Psoas muscle (tissue), 8 donors: Measurements from ENCODE around the gene REV1. TPM values are rescaled to one million over a fixed set of nuclear protein-coding genes. Genes with fewer than 3 reads are reported as not detected.

Experiments used
- ATAC-seq, 4 donors: fragments of 200-7000 bp; cut with Tn5 transposase; one replicate each; pipeline ENCODE4 v1.9.1; 2020; ENCODE audit warnings: moderate library complexity in 3 of 4, mild to moderate bottlenecking in 2 of 4
- DNase-seq, 2 donors: peaks; one replicate each; pipeline ENCODE4 v3.0.0-alpha.2; 2020
- H3K27ac ChIP-seq: fragments of 200-600 bp; one replicate; pipeline ENCODE4 v1.8.0; 2022
- H3K27me3 ChIP-seq, 3 donors: fragments of 200-600 bp in 1 of 3; one replicate each; pipeline versions ENCODE4 v1.6.1 to v1.8.0; 2013 to 2022; ENCODE audit warnings: low read length in 2 of 3, mild to moderate bottlenecking in 2 of 3, moderate library complexity in 1 of 3; ENCODE audit not compliant: insufficient read depth in 3 of 3
- H3K36me3 ChIP-seq, 2 donors: fragments of 200-600 bp in 1 of 2; one replicate each; pipeline versions ENCODE4 v1.6.1 to v1.8.0; 2013 to 2022; ENCODE audit warnings: low read depth in 1 of 2, mild to moderate bottlenecking in 1 of 2, moderate library complexity in 1 of 2; ENCODE audit not compliant: insufficient read depth in 1 of 2
- H3K4me1 ChIP-seq: fragments of 200-600 bp; one replicate; pipeline ENCODE4 v1.8.0; 2022
- H3K4me3 ChIP-seq: fragments of 200-600 bp; one replicate; pipeline ENCODE4 v1.8.0; 2022; ENCODE audit warnings: mild to moderate bottlenecking
- H3K9me3 ChIP-seq: fragments of 200-600 bp; one replicate; pipeline ENCODE4 v1.8.0; 2022
- WGBS, 3 donors: extraction: QIAGEN DNeasy Blood & Tissue Kit; methylation state at CpG; one replicate each; pipeline versions ENCODE4 v1.1.6 to v1.1.7; 2013; 5-methylcytosine and 5-hydroxymethylcytosine counted together
- intact Hi-C, 2 donors: fragments of 100-400 bp; cut with DNase I; formaldehyde crosslinking; loops; one replicate each; pipeline versions ENCODE4 v1.11.0 to v1.14.2; 2022
- polyA plus RNA-seq, 3 donors: library from polyadenylated mRNA; stranded (reverse); fragments of 200-250 nt; gene quantifications; one replicate each; pipeline ENCODE4 v1.2.3, GENCODE V29; 2013
- total RNA-seq, 4 donors: library from RNA; stranded (reverse); fragmentation: NEBNext Ultra II Directional in 2 of 4; extraction: Animal tissue kit (Norgen Biotek cat#: 25700) in 2 of 4; gene quantifications; one replicate each; pipeline versions ENCODE4 v1.2.1 to v1.2.4, GENCODE V29; 2021 to 2023
- TF ChIP-seq, protein P1 (sequence below): fragments of 200-600 bp; IDR thresholded peaks from one replicate; pipeline ENCODE4 v1.8.0; 2022; ENCODE audit warnings: antibody characterized with exemption
- donor health status: healthy with polysubstance abuse.
- donor health status: DM: no; HTN: no; CAD: no; lungs with moderate emphysema.
- donor health status: Bipolar disorder and iron deficiency.
- donor health status: healthy.
- donor health status: DM: yes; HTN: yes; CAD: no.
- donor health status: DM: no; HTN: no; CAD: no.
- donor health status: DM: no; HTN: no; CAD: no.
- donor health status: DM: yes; HTN: yes; CAD: no.

The REV1 gene
- total and polyA plus RNA-seq, 7 donors = 9.1 to 26.0 (median 19.9) TPM

GRCh38 chr2:99461828-99462483 lies 27.9 kb downstream of the REV1 start:
- no peaks in the 10 kb centered on the region for H3K4me1 ChIP-seq
- no peaks in the 10 kb centered on the region for H3K27me3 ChIP-seq
- peaks cover 0 to 54% of the 10 kb centered on the region in 2 donors for H3K36me3 ChIP-seq
- 79 to 97% (median 94%) methylated on average over 4 of the region's 4 CpGs for whole genome bisulfite sequencing, 3 donors
- H3K27ac ChIP-seq = no peak overlapping the region
- DNase-seq (no peak), ATAC-seq (no peak)
- intact Hi-C loops = no loop called here
- TF ChIP-seq, protein P1, sequence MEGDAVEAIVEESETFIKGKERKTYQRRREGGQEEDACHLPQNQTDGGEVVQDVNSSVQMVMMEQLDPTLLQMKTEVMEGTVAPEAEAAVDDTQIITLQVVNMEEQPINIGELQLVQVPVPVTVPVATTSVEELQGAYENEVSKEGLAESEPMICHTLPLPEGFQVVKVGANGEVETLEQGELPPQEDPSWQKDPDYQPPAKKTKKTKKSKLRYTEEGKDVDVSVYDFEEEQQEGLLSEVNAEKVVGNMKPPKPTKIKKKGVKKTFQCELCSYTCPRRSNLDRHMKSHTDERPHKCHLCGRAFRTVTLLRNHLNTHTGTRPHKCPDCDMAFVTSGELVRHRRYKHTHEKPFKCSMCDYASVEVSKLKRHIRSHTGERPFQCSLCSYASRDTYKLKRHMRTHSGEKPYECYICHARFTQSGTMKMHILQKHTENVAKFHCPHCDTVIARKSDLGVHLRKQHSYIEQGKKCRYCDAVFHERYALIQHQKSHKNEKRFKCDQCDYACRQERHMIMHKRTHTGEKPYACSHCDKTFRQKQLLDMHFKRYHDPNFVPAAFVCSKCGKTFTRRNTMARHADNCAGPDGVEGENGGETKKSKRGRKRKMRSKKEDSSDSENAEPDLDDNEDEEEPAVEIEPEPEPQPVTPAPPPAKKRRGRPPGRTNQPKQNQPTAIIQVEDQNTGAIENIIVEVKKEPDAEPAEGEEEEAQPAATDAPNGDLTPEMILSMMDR = no peak
- H3K4me3 ChIP-seq = no peak overlapping the region
- no peaks in the 10 kb centered on the region for H3K9me3 ChIP-seq

GRCh38 chr2:99458529-99458928 lies 31.3 kb downstream of the REV1 start:
- no peak overlapping the region for H3K27ac ChIP-seq
- peaks cover 0 to 82% of the 10 kb centered on the region in 2 donors for H3K36me3 ChIP-seq
- no peak for ATAC-seq
- H3K4me3 ChIP-seq = no peak overlapping the region
- no peak for DNase-seq
- H3K27me3 ChIP-seq = no peaks in the 10 kb centered on the region
- WGBS, 3 donors = 93 to 96% (median 94%) methylated on average over 2 of the region's 2 CpGs
- intact Hi-C loops = no loop called here
- no peaks in the 10 kb centered on the region for H3K9me3 ChIP-seq
- TF ChIP-seq, protein P1 = no peak
- no peaks in the 10 kb centered on the region for H3K4me1 ChIP-seq

GRCh38 chr2:99451686-99452085 lies 38.1 kb downstream of the REV1 start:
- Histone ChIP-seq H3K27me3 (no peaks in the 10 kb centered on the region), H3K4me3 (no peak overlapping the region), H3K36me3 (peaks cover 0 to 77% of the 10 kb centered on the region in 2 donors), H3K4me1 (peaks cover 36% of the 10 kb centered on the region), H3K27ac (no peak overlapping the region), H3K9me3 (no peaks in the 10 kb centered on the region)
- TF ChIP-seq, protein P1 = no peak
- ATAC-seq (no peak), DNase-seq (no peak)
- intact Hi-C loops = no loop called here
- 66 to 75% (median 70%) methylated on average over 4 of the region's 4 CpGs for WGBS, 3 donors

GRCh38 chr2:99451280-99451679 lies 38.5 kb downstream of the REV1 start:
- H3K27me3 ChIP-seq = no peaks in the 10 kb centered on the region
- TF ChIP-seq, protein P1 = no peak
- H3K36me3 ChIP-seq = peaks cover 0 to 73% of the 10 kb centered on the region in 2 donors
- DNase-seq (no peak), ATAC-seq (no peak)
- no peak overlapping the region for H3K4me3 ChIP-seq
- peaks cover 36% of the 10 kb centered on the region for H3K4me1 ChIP-seq
- WGBS, 3 donors = 70 to 78% (median 70%) methylated on average over 4 of the region's 4 CpGs
- no peaks in the 10 kb centered on the region for H3K9me3 ChIP-seq
- no peak overlapping the region for H3K27ac ChIP-seq
- intact Hi-C loops = no loop called here

GRCh38 chr2:99450199-99450598 lies 39.6 kb downstream of the REV1 start:
- no peak overlapping the region for H3K4me3 ChIP-seq
- WGBS, 3 donors = 65 to 75% (median 68%) methylated on average over 1 of the region's 1 CpG
- TF ChIP-seq, protein P1 = no peak
- peaks cover 0 to 64% of the 10 kb centered on the region in 2 donors for H3K36me3 ChIP-seq
- H3K27ac ChIP-seq = no peak overlapping the region
- intact Hi-C loops = no loop called here
- no peaks in the 10 kb centered on the region for H3K27me3 ChIP-seq
- peaks cover 39% of the 10 kb centered on the region for H3K4me1 ChIP-seq
- no peak for DNase-seq
- no peaks in the 10 kb centered on the region for H3K9me3 ChIP-seq
- ATAC-seq = peak in 2 of 4 donors; percentile 42 to 63
